Panc1 (cell line): ENCODE data around the gene DYNC1LI2. TPM values are rescaled to one million over a fixed set of nuclear protein-coding genes. Genes with fewer than 3 reads are reported as not detected.

Experiments
- ATAC-seq: fragments of 200-7000 bp; cut with Tn5 transposase; 2 replicates; pipeline ENCODE4 v1.9.1; 2020; ENCODE audit warnings: mild to moderate bottlenecking, moderate library complexity
- BruUV-seq: library from RNA; stranded (reverse); fragments of 400-500 nt; replicated peaks from 2 replicates; lab custom pipeline; 2021; lab: Mats Ljungman, UMichigan
- CTCF ChIA-PET: fragments of 300-600 bp; sonication (Branson Sonifier 250); formaldehyde crosslinking; loops from one replicate; lab custom pipeline; 2022; ENCODE audit warnings: antibody characterized with exemption; lab: Charles Lee
- POLR2A ChIA-PET: fragments of 300-600 bp; sonication (Branson Sonifier 250); formaldehyde crosslinking; loops from one replicate; lab custom pipeline; 2022; ENCODE audit warnings: antibody characterized with exemption; lab: Charles Lee
- DNase-seq: peaks from one replicate; pipeline ENCODE4 v3.0.0-alpha.2; 2010; ENCODE audit warnings: low read depth, low spot score
- H3K27ac ChIP-seq: 2 replicates; pipeline ENCODE4 v1.5.1; 2011; ENCODE audit warnings: mild to moderate bottlenecking, low read length, inconsistent platforms
- H3K27me3 ChIP-seq: fragments of 200-500 bp; sonication (Bioruptor generic); 2 replicates; pipeline ENCODE4 v1.6.0; 2014; ENCODE audit warnings: low read length, inconsistent platforms; ENCODE audit not compliant: control insufficient read depth, insufficient read depth
- H3K36me3 ChIP-seq: fragments of 200-500 bp; sonication (Bioruptor generic); 2 replicates; pipeline ENCODE4 v1.5.1; 2014; ENCODE audit warnings: inconsistent platforms, mild to moderate bottlenecking, low read length, moderate library complexity; ENCODE audit not compliant: control insufficient read depth, insufficient read depth
- H3K4me1 ChIP-seq: 2 replicates; pipeline ENCODE4 v1.5.1; 2011; ENCODE audit warnings: inconsistent platforms, mild to moderate bottlenecking, low read length, moderate library complexity; ENCODE audit not compliant: control insufficient read depth, insufficient read depth
- H3K4me3 ChIP-seq, 2 experiments: 2 replicates each; pipeline ENCODE4 v1.5.1; 2011 to 2012; ENCODE audit warnings: low read depth in 2 of 2, low read length in 2 of 2, mild to moderate bottlenecking in 2 of 2, inconsistent platforms in 1 of 2, moderate library complexity in 1 of 2
- H3K9me3 ChIP-seq: fragments of 200-500 bp; sonication (Bioruptor generic); 2 replicates; pipeline ENCODE4 v1.5.1; 2014; ENCODE audit warnings: low read depth, mild to moderate bottlenecking, inconsistent platforms, low read length, moderate library complexity; ENCODE audit not compliant: control insufficient read depth, insufficient read depth
- POLR2AphosphoS5 ChIP-seq: IDR thresholded peaks from 2 replicates; pipeline ENCODE4 v1.6.1; 2012; ENCODE audit warnings: mild to moderate bottlenecking, low read depth, low read length, moderate library complexity
- SIN3A ChIP-seq: IDR thresholded peaks from 2 replicates; pipeline ENCODE4 v1.6.1; 2012; ENCODE audit warnings: low read depth, mild to moderate bottlenecking, low read length, moderate library complexity, borderline replicate concordance; ENCODE audit not compliant: insufficient read depth
- TCF7L2 ChIP-seq: IDR thresholded peaks from 2 replicates; pipeline ENCODE4 v1.6.1; 2011; ENCODE audit warnings: mild to moderate bottlenecking, low read depth, low read length, inconsistent platforms
- in situ Hi-C: cut with HindIII; loops from 2 replicates; pipeline ENCODE4 v1.10.0; 2016; ENCODE audit warnings: low sequenced_read_pairs, low pct_unique_long_range_greater_than_20kb
- intact Hi-C: fragments of 100-400 bp; cut with micrococcal nuclease; formaldehyde crosslinking; loops from one replicate; pipeline ENCODE4 v1.10.0; 2022; ENCODE audit not compliant: unreplicated experiment
- total RNA-seq: library from RNA; stranded (reverse); gene quantifications from one replicate; pipeline ENCODE4 v1.2.1, GENCODE V29; 2021; ENCODE audit not compliant: unreplicated experiment
- TF ChIP-seq, protein P1 (sequence below): fragments of 450-650 bp; IDR thresholded peaks from 2 replicates; pipeline ENCODE4 v1.5.1; 2017; ENCODE audit warnings: mild to moderate bottlenecking
- TF ChIP-seq, protein P2 (sequence below), 2 experiments: IDR thresholded peaks; 2 replicates each; pipeline ENCODE4 v1.6.1; 2011 to 2012; ENCODE audit warnings: low read depth in 2 of 2, control low read depth in 1 of 2, low read length in 1 of 2, mild to moderate bottlenecking in 1 of 2, moderate library complexity in 1 of 2; ENCODE audit not compliant: insufficient read depth in 1 of 2

The DYNC1LI2 gene
- total RNA-seq, 1 experiment from 2014 or later: 103 TPM

GRCh38 chr16:66691234-66691633, 60.2 kb downstream of the DYNC1LI2 start:
- POLR2A ChIA-PET: interaction anchor here (0.7 kb wide), 1 partner anchor 131 kb away, joined by 6 read pairs; no protein-coding TSS in a partner anchor
- DNase-seq (no peak), ATAC-seq (no peak)
- H3K27me3 ChIP-seq: no peaks in the 10 kb centered on the region
- in situ Hi-C loops (no loop called here), intact Hi-C loops (no loop called here)
- no peak overlapping the region for H3K27ac ChIP-seq
- TF ChIP-seq POLR2AphosphoS5: no peak
- TF ChIP-seq, protein P1, sequence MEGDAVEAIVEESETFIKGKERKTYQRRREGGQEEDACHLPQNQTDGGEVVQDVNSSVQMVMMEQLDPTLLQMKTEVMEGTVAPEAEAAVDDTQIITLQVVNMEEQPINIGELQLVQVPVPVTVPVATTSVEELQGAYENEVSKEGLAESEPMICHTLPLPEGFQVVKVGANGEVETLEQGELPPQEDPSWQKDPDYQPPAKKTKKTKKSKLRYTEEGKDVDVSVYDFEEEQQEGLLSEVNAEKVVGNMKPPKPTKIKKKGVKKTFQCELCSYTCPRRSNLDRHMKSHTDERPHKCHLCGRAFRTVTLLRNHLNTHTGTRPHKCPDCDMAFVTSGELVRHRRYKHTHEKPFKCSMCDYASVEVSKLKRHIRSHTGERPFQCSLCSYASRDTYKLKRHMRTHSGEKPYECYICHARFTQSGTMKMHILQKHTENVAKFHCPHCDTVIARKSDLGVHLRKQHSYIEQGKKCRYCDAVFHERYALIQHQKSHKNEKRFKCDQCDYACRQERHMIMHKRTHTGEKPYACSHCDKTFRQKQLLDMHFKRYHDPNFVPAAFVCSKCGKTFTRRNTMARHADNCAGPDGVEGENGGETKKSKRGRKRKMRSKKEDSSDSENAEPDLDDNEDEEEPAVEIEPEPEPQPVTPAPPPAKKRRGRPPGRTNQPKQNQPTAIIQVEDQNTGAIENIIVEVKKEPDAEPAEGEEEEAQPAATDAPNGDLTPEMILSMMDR: no peak
- TF ChIP-seq SIN3A: no peak
- TF ChIP-seq, protein P2, sequence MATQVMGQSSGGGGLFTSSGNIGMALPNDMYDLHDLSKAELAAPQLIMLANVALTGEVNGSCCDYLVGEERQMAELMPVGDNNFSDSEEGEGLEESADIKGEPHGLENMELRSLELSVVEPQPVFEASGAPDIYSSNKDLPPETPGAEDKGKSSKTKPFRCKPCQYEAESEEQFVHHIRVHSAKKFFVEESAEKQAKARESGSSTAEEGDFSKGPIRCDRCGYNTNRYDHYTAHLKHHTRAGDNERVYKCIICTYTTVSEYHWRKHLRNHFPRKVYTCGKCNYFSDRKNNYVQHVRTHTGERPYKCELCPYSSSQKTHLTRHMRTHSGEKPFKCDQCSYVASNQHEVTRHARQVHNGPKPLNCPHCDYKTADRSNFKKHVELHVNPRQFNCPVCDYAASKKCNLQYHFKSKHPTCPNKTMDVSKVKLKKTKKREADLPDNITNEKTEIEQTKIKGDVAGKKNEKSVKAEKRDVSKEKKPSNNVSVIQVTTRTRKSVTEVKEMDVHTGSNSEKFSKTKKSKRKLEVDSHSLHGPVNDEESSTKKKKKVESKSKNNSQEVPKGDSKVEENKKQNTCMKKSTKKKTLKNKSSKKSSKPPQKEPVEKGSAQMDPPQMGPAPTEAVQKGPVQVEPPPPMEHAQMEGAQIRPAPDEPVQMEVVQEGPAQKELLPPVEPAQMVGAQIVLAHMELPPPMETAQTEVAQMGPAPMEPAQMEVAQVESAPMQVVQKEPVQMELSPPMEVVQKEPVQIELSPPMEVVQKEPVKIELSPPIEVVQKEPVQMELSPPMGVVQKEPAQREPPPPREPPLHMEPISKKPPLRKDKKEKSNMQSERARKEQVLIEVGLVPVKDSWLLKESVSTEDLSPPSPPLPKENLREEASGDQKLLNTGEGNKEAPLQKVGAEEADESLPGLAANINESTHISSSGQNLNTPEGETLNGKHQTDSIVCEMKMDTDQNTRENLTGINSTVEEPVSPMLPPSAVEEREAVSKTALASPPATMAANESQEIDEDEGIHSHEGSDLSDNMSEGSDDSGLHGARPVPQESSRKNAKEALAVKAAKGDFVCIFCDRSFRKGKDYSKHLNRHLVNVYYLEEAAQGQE (IDR thresholded peaks at IDR 0.05; ENCODE audit: insufficient read depth in 1 of 2, low read depth in 2 of 2, low read length in 1 of 2): no peak
- no peak for TF ChIP-seq TCF7L2
- CTCF ChIA-PET: no interaction called here
- no peaks in the 10 kb centered on the region; the same call in 1 of the 2 replicates for H3K36me3 ChIP-seq
- peaks cover 3% of the 10 kb centered on the region; the same call in 1 of the 2 replicates for H3K4me1 ChIP-seq
- no TSS peak for BruUV-seq
- no peak overlapping the region for H3K4me3 ChIP-seq
- H3K9me3 ChIP-seq: no peaks in the 10 kb centered on the region

- Histone ChIP-seq H3K4me1 (no peaks in the 10 kb centered on the region), H3K9me3 (no peaks in the 10 kb centered on the region), H3K27me3 (no peaks in the 10 kb centered on the region), H3K27ac (no peak overlapping the region), H3K36me3 (no peaks in the 10 kb centered on the region), H3K4me3 (no peak overlapping the region)
- POLR2A ChIA-PET: no interaction called here
- intact Hi-C loops: no loop called here
- DNase-seq (no peak), ATAC-seq (no peak)
- in situ Hi-C loops: no loop called here
- BruUV-seq: no TSS peak
- TF ChIP-seq, protein P1: no peak
- TF ChIP-seq, protein P2 (IDR thresholded peaks at IDR 0.05; ENCODE audit: insufficient read depth in 1 of 2, low read depth in 2 of 2, low read length in 1 of 2): no peak
- TF ChIP-seq POLR2AphosphoS5 (no peak), TCF7L2 (no peak), SIN3A (no peak)
- CTCF ChIA-PET: no interaction called here
These were observed 61.1 kb downstream of the DYNC1LI2 start for GRCh38 chr16:66690106-66690847.
